ENCODE measurements around the gene HSBP1L1. TPM values are rescaled to one million over a fixed set of nuclear protein-coding genes. Genes with fewer than 3 reads are reported as not detected.

HSBP1L1 gene
- total RNA-seq, 1 experiment from 2014 or later: 56.8 TPM

- DNase-seq: no peak
- Histone ChIP-seq H3K9ac (ENCODE audit: low read length) (no peak overlapping the region), H3F3A (ENCODE audit: low read length, unreplicated experiment) (no peaks in the 10 kb centered on the region), H4K20me1 (ENCODE audit: low read length) (no peaks in the 10 kb centered on the region), H3K4me3 (ENCODE audit: low read length) (no peak overlapping the region), H3K27ac (ENCODE audit: low read length) (no peak overlapping the region), H3K79me2 (ENCODE audit: low read length) (peaks cover 6% of the 10 kb centered on the region), H3K27me3 (ENCODE audit: low read length) (no peaks in the 10 kb centered on the region), H3K4me1 (ENCODE audit: insufficient read depth, low read length) (no peaks in the 10 kb centered on the region), H3K9me3 (ENCODE audit: low read length) (no peaks in the 10 kb centered on the region), H3K36me3 (ENCODE audit: low read depth, low read length) (peaks cover 9% of the 10 kb centered on the region), H3K4me2 (ENCODE audit: low read length) (no peak overlapping the region), H3K9me2 (replicated peaks; ENCODE audit: low read length) (no peaks in the 10 kb centered on the region), H2AFZ (ENCODE audit: low read length) (no peak overlapping the region)
- ChIA-PET POLR2A (ENCODE audit: unreplicated experiment) (no interaction called here), CTCF (no interaction called here)
- BruUV-seq (replicated peaks): no TSS peak
- ATAC-seq: no peak
- intact Hi-C loops (cut with micrococcal nuclease): no loop called here
- TF ChIP-seq EZH2 (IDR thresholded peaks at IDR 0.05; ENCODE audit: low read length, unreplicated experiment): no peak
- no peak for TF ChIP-seq CTCF (conservative IDR thresholded peaks at IDR 0.05; ENCODE audit: low read depth, low read length)
- no peak for TF ChIP-seq EZH2phosphoT487 (IDR thresholded peaks at IDR 0.05; ENCODE audit: borderline replicate concordance, low read length)
These were observed 40.4 kb upstream of the HSBP1L1 start for GRCh38 chr18:79923896-79924585.

GRCh38 chr18:79924814-79925731 lies 39.4 kb upstream of the HSBP1L1 start:
- no peak for DNase-seq
- H3K27me3 ChIP-seq (ENCODE audit: low read length): no peaks in the 10 kb centered on the region
- TF ChIP-seq CTCF (conservative IDR thresholded peaks at IDR 0.05; ENCODE audit: low read depth, low read length) (no peak), EZH2 (IDR thresholded peaks at IDR 0.05; ENCODE audit: low read length, unreplicated experiment) (no peak), EZH2phosphoT487 (IDR thresholded peaks at IDR 0.05; ENCODE audit: borderline replicate concordance, low read length) (no peak)
- ATAC-seq: no peak
- H3K9ac ChIP-seq (ENCODE audit: low read length): no peak overlapping the region
- no peaks in the 10 kb centered on the region for H4K20me1 ChIP-seq (ENCODE audit: low read length)
- peaks cover 18% of the 10 kb centered on the region for H3K36me3 ChIP-seq (ENCODE audit: low read depth, low read length)
- no peak overlapping the region for H2AFZ ChIP-seq (ENCODE audit: low read length)
- intact Hi-C loops (cut with micrococcal nuclease): no loop called here
- H3K4me3 ChIP-seq (ENCODE audit: low read length): no peak overlapping the region
- no peak overlapping the region for H3K27ac ChIP-seq (ENCODE audit: low read length)
- peaks cover 14% of the 10 kb centered on the region for H3K79me2 ChIP-seq (ENCODE audit: low read length)
- H3K9me3 ChIP-seq (ENCODE audit: low read length): peaks cover 8% of the 10 kb centered on the region
- no peaks in the 10 kb centered on the region for H3F3A ChIP-seq (ENCODE audit: low read length, unreplicated experiment)
- CTCF ChIA-PET: no interaction called here
- POLR2A ChIA-PET (ENCODE audit: unreplicated experiment): no interaction called here
- H3K9me2 ChIP-seq (replicated peaks; ENCODE audit: low read length): no peaks in the 10 kb centered on the region
- no TSS peak for BruUV-seq (replicated peaks)
- no peak overlapping the region for H3K4me2 ChIP-seq (ENCODE audit: low read length)
- H3K4me1 ChIP-seq (ENCODE audit: insufficient read depth, low read length): no peaks in the 10 kb centered on the region

Measured in PC-3 (cell line).